Activated CD4-positive, alpha-beta memory T cell treated with anti-CD3 and anti-CD28 coated beads for 36 hours (primary cell): Measurements from ENCODE around the gene TRIP13. TPM values are rescaled to one million over a fixed set of nuclear protein-coding genes. Genes with fewer than 3 reads are reported as not detected.
A peak's percentile ranks its signal among the peaks of the same experiment; 100 is the strongest.
"Not testable (repeated sequence)": the region's sequence is repeated elsewhere in the genome, so short reads cannot be mapped to it uniquely, and the experiment has no call there.

Experiments
- CTCF ChIA-PET: fragments of 350-600 bp; sonication (Branson Sonifier 250); formaldehyde crosslinking; loops from one replicate; lab custom pipeline; 2021; ENCODE audit warnings: antibody characterized with exemption, inconsistent platforms; lab: Charles Lee
- POLR2A ChIA-PET: fragments of 350-600 bp; sonication (Branson Sonifier 250); formaldehyde crosslinking; loops from one replicate; lab custom pipeline; 2021; ENCODE audit warnings: antibody characterized with exemption; lab: Charles Lee
- DNase-seq: peaks from one replicate; pipeline ENCODE4 v3.0.0-alpha.2; 2020
- H3K27ac Mint-ChIP-seq: one replicate; pipeline ENCODE4 v1.8.0; 2021; ENCODE audit warnings: mixed read lengths
- H3K27me3 Mint-ChIP-seq: one replicate; pipeline ENCODE4 v1.8.0; 2021; ENCODE audit warnings: mixed read lengths
- H3K36me3 Mint-ChIP-seq: one replicate; pipeline ENCODE4 v1.8.0; 2021; ENCODE audit warnings: mixed read lengths
- H3K4me1 Mint-ChIP-seq: one replicate; pipeline ENCODE4 v1.8.0; 2021; ENCODE audit warnings: low read depth, mixed read lengths
- H3K4me3 Mint-ChIP-seq: one replicate; pipeline ENCODE4 v1.8.0; 2021; ENCODE audit warnings: mild to moderate bottlenecking, mixed read lengths
- H3K9me3 Mint-ChIP-seq: one replicate; pipeline ENCODE4 v1.8.0; 2021; ENCODE audit warnings: mixed read lengths
- intact Hi-C: fragments of 100-400 bp; cut with micrococcal nuclease; formaldehyde crosslinking; loops from one replicate; pipeline ENCODE4 v1.15.1; 2023
- total RNA-seq, 2 experiments: library from RNA; stranded (reverse); gene quantifications; one replicate each; pipeline ENCODE4 v1.2.3, GENCODE V29; 2021

TRIP13 gene
- total RNA-seq, 2 experiments from 2014 or later = 32.4 to 33.9 TPM

GRCh38 chr5:932628-933250 lies 40.1 kb downstream of the TRIP13 start:
- POLR2A ChIA-PET = no interaction called here
- DNase-seq = no peak
- CTCF ChIA-PET = no interaction called here
- Mint-ChIP-seq H3K4me3 (no peak overlapping the region), H3K27ac (no peak overlapping the region), H3K36me3 (no peaks in the 10 kb centered on the region), H3K9me3 (no peaks in the 10 kb centered on the region), H3K4me1 (peaks cover 10% of the 10 kb centered on the region), H3K27me3 (peaks cover 3% of the 10 kb centered on the region)
- intact Hi-C loops = no loop called here

GRCh38 chr5:933251-933861 lies 40.7 kb downstream of the TRIP13 start:
- CTCF ChIA-PET = no interaction called here
- no peaks in the 10 kb centered on the region for H3K36me3 Mint-ChIP-seq
- peak; percentile 23 for DNase-seq
- no peaks in the 10 kb centered on the region for H3K27me3 Mint-ChIP-seq
- H3K27ac Mint-ChIP-seq = no peak overlapping the region
- H3K9me3 Mint-ChIP-seq = no peaks in the 10 kb centered on the region
- POLR2A ChIA-PET = no interaction called here
- no peak overlapping the region for H3K4me3 Mint-ChIP-seq
- peaks cover 10% of the 10 kb centered on the region for H3K4me1 Mint-ChIP-seq
- intact Hi-C loops = no loop called here

GRCh38 chr5:933951-934350 lies 41.3 kb downstream of the TRIP13 start:
- DNase-seq = peak; percentile 7
- H3K27ac Mint-ChIP-seq, H3K36me3 Mint-ChIP-seq, H3K27me3 Mint-ChIP-seq, H3K4me3 Mint-ChIP-seq, H3K9me3 Mint-ChIP-seq, POLR2A ChIA-PET, intact Hi-C loops, H3K4me1 Mint-ChIP-seq: not testable (repeated sequence)
- CTCF ChIA-PET = interaction anchor here (2.4 kb wide), 1 partner anchor 10 kb away, joined by 7 read pairs; no protein-coding TSS in a partner anchor

GRCh38 chr5:934381-934967 lies 41.8 kb downstream of the TRIP13 start:
- H3K36me3 Mint-ChIP-seq, intact Hi-C loops, POLR2A ChIA-PET, H3K27ac Mint-ChIP-seq, H3K4me1 Mint-ChIP-seq, DNase-seq, H3K9me3 Mint-ChIP-seq, H3K27me3 Mint-ChIP-seq, H3K4me3 Mint-ChIP-seq: not testable (repeated sequence)
- CTCF ChIA-PET = interaction anchor here (0.6 to 2.4 kb wide), 3 partner anchors 11 to 522 kb away, joined by 3 to 7 read pairs (median 3); no protein-coding TSS in a partner anchor

- H3K36me3 Mint-ChIP-seq = no peaks in the 10 kb centered on the region
- H3K27me3 Mint-ChIP-seq = peaks cover 3% of the 10 kb centered on the region
- no peak for DNase-seq
- intact Hi-C loops = no loop called here
- CTCF ChIA-PET = interaction anchor here (1.6 to 2.4 kb wide), 2 partner anchors 12 to 75 kb away, joined by 5 to 7 read pairs; no protein-coding TSS in a partner anchor
- H3K27ac Mint-ChIP-seq = no peak overlapping the region
- H3K4me3 Mint-ChIP-seq = no peak overlapping the region
- H3K4me1 Mint-ChIP-seq = peaks cover 10% of the 10 kb centered on the region
- POLR2A ChIA-PET = no interaction called here
- no peaks in the 10 kb centered on the region for H3K9me3 Mint-ChIP-seq
These were observed 42.9 kb downstream of the TRIP13 start for GRCh38 chr5:935510-936084.

- CTCF ChIA-PET = interaction anchor here (1.6 to 2.4 kb wide), 2 partner anchors 13 to 74 kb away, joined by 5 to 7 read pairs; no protein-coding TSS in a partner anchor
- DNase-seq = no peak
- Mint-ChIP-seq H3K27ac (no peak overlapping the region), H3K36me3 (no peaks in the 10 kb centered on the region), H3K9me3 (no peaks in the 10 kb centered on the region), H3K4me3 (no peak overlapping the region), H3K27me3 (peaks cover 9% of the 10 kb centered on the region), H3K4me1 (peaks cover 10% of the 10 kb centered on the region)
- POLR2A ChIA-PET = no interaction called here
- intact Hi-C loops = no loop called here
These were observed 43.8 kb downstream of the TRIP13 start for GRCh38 chr5:936149-937144.

GRCh38 chr5:937151-937924 lies 44.7 kb downstream of the TRIP13 start:
- Mint-ChIP-seq H3K27me3 (peaks cover 12% of the 10 kb centered on the region), H3K4me3 (no peak overlapping the region), H3K9me3 (no peaks in the 10 kb centered on the region), H3K36me3 (no peaks in the 10 kb centered on the region), H3K27ac (no peak overlapping the region), H3K4me1 (peaks cover 10% of the 10 kb centered on the region)
- POLR2A ChIA-PET = no interaction called here
- DNase-seq = peak; percentile 5
- CTCF ChIA-PET = interaction anchor here (1.6 kb wide), 1 partner anchor 73 kb away, joined by 5 read pairs; no protein-coding TSS in a partner anchor
- intact Hi-C loops = no loop called here

- no peaks in the 10 kb centered on the region for H3K36me3 Mint-ChIP-seq
- intact Hi-C loops = no loop called here
- ChIA-PET CTCF (interaction anchor here (0.8 kb wide), 1 partner anchor 16 kb away, joined by 3 read pairs; no protein-coding TSS in a partner anchor), POLR2A (no interaction called here)
- H3K4me1 Mint-ChIP-seq = no peaks in the 10 kb centered on the region
- H3K27me3 Mint-ChIP-seq = peaks cover 16% of the 10 kb centered on the region
- H3K4me3 Mint-ChIP-seq = no peak overlapping the region
- no peak overlapping the region for H3K27ac Mint-ChIP-seq
- H3K9me3 Mint-ChIP-seq = no peaks in the 10 kb centered on the region
- DNase-seq = no peak
These were observed 46.7 kb downstream of the TRIP13 start for GRCh38 chr5:939368-939767.

GRCh38 chr5:940741-941140 lies 48.1 kb downstream of the TRIP13 start:
- CTCF ChIA-PET, DNase-seq, H3K4me1 Mint-ChIP-seq, intact Hi-C loops, H3K27ac Mint-ChIP-seq, H3K9me3 Mint-ChIP-seq, H3K4me3 Mint-ChIP-seq, POLR2A ChIA-PET, H3K36me3 Mint-ChIP-seq: not testable (repeated sequence)
- peaks cover 27% of the 10 kb centered on the region for H3K27me3 Mint-ChIP-seq

- DNase-seq = no peak
- Mint-ChIP-seq H3K36me3 (no peaks in the 10 kb centered on the region), H3K27ac (no peak overlapping the region), H3K4me3 (no peak overlapping the region), H3K4me1 (no peaks in the 10 kb centered on the region), H3K27me3 (peaks cover 45% of the 10 kb centered on the region), H3K9me3 (no peaks in the 10 kb centered on the region)
- ChIA-PET CTCF (no interaction called here), POLR2A (no interaction called here)
- intact Hi-C loops = no loop called here
These were observed 50.7 kb downstream of the TRIP13 start for GRCh38 chr5:943201-943917.
